ENCODE measurements around the gene RBM20. TPM values are rescaled to one million over a fixed set of nuclear protein-coding genes. Genes with fewer than 3 reads are reported as not detected.
A peak's percentile ranks its signal among the peaks of the same experiment; 100 is the strongest.
"Not testable (repeated sequence)": the region's sequence is repeated elsewhere in the genome, so short reads cannot be mapped to it uniquely, and the experiment has no call there.

Gene RBM20
- total RNA-seq, 1 experiment from 2014 or later, result 16.5 TPM

DNA sequence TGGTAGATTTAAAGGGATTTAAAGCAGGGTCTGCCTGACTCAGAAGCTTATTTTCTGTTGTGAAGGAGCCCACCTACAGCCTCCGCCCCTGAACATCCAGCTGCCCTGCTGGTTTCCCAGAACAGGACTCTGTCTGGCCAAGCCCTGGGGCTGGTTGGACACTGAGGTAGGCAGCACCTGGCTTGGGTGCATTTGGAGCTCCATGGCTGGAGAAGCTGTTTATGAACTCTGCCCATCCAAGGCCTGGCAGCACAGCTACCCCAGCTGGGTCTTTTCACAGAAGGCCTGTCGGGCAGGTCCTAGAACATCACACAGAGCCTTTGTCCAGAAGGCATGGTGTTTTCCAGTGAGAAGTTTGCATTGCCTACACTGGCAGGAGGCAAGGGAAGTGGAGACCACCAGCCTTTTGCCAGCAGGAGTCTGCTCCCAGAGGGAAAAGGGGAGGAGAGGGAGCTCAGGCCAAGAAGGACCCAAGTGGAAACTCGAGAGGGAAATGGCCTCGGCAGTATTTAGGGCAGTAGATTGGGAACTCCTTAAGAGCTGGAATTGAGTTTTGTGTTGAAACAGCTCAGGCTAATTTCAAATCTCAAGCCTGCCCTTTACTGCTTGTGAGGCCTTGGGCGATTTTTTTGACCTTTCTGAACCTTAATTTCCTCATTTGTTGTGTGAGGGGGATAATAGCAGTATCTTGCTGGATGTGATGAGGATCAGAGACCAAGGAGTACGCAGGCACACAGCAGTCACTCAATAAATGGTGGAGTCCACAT is 215.3 kb downstream of the RBM20 start:
- H3K27me3 ChIP-seq (replicated peaks), result no peaks in the 10 kb centered on the region
- H3K36me3 ChIP-seq, result no peaks in the 10 kb centered on the region
- no peak overlapping the region for H3K4me3 ChIP-seq
- DNase-seq (ENCODE audit: low read depth in 1 of 2, low spot score in 2 of 2), result no peak
- H3K9me3 ChIP-seq (replicated peaks), result no peaks in the 10 kb centered on the region; the same call in 1 of the 2 replicates
- H3K4me1 ChIP-seq (replicated peaks), result peaks cover 9% of the 10 kb centered on the region
- H3K27ac ChIP-seq, result no peak overlapping the region

DNA sequence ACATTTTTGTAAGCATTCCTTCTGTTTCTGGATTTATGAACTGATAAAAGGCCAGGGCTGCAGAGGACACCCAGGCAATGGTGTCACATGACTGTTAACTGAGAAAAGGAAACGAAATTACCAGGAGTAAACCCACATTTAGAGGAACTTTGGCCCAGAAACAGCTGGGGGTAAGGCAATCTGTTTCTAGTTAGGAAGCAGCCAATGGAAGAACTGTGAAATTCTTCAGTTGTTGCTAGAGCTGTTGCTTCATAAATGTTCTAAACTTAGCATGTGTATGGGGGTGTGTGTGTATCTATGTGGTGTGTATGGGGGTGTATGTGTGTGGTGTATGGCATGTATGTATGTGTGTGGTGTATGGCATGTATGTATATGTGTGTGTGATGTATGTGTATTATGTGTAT is 215.8 kb downstream of the RBM20 start:
- Histone ChIP-seq H3K4me3 (no peak overlapping the region), H3K36me3 (no peaks in the 10 kb centered on the region), H3K27ac (no peak overlapping the region), H3K9me3 (replicated peaks) (no peaks in the 10 kb centered on the region; the same call in 1 of the 2 replicates), H3K27me3 (replicated peaks) (no peaks in the 10 kb centered on the region), H3K4me1 (replicated peaks) (peaks cover 14% of the 10 kb centered on the region)
- no peak for DNase-seq (ENCODE audit: low read depth in 1 of 2, low spot score in 2 of 2)

DNA sequence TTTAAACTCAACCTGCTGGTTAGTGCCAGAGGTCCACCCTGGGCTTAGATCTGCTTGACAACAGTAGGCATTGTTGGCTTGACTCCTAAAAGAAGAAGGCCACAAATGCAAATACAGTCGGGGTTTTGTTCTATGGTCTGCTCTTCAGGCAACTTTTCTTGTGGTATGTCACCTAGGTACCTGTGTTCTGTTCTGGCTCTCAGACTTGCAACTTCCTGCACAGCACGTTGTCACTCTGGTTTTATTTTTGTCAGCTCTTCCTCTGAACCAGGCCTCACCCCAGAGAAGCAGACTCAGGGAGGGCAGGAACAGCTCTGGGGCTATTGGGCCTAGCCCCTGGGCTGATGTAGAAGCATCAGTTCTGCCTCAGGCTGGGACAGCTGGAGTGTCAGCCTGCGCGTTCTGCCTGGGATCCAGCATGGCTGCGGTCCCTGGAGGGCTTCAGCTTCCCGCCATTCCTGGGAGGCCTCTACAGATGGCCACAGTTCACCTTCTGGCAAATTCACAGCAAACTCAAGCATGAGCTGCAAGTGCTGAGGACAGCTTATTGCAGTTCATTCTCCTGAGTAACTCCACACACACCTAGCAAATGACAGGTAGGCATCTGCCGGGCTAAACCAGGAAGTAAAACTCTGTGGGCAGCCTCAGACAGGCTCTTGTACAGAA is 216.6 kb downstream of the RBM20 start:
- peaks cover 22% of the 10 kb centered on the region for H3K4me1 ChIP-seq (replicated peaks)
- H3K36me3 ChIP-seq, result no peaks in the 10 kb centered on the region
- no peak overlapping the region for H3K4me3 ChIP-seq
- H3K27ac ChIP-seq, result no peak overlapping the region
- no peaks in the 10 kb centered on the region for H3K27me3 ChIP-seq (replicated peaks)
- DNase-seq (ENCODE audit: low read depth in 1 of 2, low spot score in 2 of 2), result no peak
- no peaks in the 10 kb centered on the region; the same call in 1 of the 2 replicates for H3K9me3 ChIP-seq (replicated peaks)

DNA sequence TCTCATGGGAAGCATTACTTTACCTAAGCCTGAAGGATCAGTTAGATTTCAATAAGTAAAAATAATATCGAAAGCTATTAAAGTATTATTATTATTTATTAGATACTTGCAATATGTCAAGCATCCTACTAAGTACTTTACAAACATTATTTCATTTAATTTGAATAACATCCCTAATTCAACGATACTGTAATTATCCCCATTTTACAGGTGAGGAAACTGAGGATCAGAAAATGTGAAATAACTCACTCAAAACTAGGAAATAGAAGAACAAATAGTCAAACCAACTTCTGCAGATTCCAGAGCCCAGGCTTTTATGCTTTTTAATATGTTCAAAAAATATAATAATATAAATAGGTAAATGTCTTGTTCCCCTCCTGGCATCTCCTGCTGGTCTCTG is 217.3 kb downstream of the RBM20 start:
- H3K36me3 ChIP-seq, result no peaks in the 10 kb centered on the region
- no peak for DNase-seq (ENCODE audit: low read depth in 1 of 2, low spot score in 2 of 2)
- no peaks in the 10 kb centered on the region; the same call in 1 of the 2 replicates for H3K9me3 ChIP-seq (replicated peaks)
- H3K4me3 ChIP-seq, result no peak overlapping the region
- no peak overlapping the region for H3K27ac ChIP-seq
- peaks cover 29% of the 10 kb centered on the region for H3K4me1 ChIP-seq (replicated peaks)
- H3K27me3 ChIP-seq (replicated peaks), result no peaks in the 10 kb centered on the region

DNA sequence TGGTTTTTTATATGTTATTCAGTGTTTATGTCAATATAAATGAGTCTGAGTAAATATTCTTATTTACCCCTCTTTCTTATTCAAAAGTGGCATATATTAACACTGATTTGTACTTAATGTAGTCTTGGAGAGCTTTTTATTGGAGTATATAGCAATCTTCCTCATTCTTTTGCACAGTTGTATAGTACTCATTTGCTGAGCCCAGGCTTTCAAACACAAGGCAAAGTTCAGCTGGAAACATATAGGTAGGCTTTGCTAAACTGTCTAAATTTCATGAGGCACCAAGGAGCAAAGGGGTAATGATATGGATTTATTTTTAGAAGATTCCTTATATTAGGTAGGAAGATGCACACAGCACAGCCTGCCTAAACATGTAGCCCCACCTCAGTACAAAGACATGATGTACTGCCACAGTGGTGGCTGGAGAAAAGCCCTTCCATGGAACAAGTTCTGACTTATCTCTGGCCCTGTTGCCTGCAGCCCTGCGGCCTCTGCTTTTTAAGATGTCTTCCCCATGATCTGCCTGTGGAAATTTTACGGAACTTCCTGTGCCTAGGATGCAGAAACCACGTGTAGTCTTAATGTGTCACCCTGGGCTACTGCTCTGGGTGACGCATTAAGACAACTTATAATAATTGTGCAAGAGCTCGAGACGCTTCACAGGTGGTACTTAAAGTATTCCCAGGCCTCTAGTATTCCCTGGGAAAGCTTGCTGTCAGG is 218.0 kb downstream of the RBM20 start:
- no peak overlapping the region for H3K27ac ChIP-seq
- H3K4me1 ChIP-seq (replicated peaks), result peaks cover 36% of the 10 kb centered on the region
- DNase-seq (ENCODE audit: low read depth in 1 of 2, low spot score in 2 of 2), result no peak
- no peaks in the 10 kb centered on the region for H3K36me3 ChIP-seq
- H3K4me3 ChIP-seq, result no peak overlapping the region
- no peaks in the 10 kb centered on the region for H3K27me3 ChIP-seq (replicated peaks)
- H3K9me3 ChIP-seq (replicated peaks), result no peaks in the 10 kb centered on the region; the same call in 1 of the 2 replicates

DNA sequence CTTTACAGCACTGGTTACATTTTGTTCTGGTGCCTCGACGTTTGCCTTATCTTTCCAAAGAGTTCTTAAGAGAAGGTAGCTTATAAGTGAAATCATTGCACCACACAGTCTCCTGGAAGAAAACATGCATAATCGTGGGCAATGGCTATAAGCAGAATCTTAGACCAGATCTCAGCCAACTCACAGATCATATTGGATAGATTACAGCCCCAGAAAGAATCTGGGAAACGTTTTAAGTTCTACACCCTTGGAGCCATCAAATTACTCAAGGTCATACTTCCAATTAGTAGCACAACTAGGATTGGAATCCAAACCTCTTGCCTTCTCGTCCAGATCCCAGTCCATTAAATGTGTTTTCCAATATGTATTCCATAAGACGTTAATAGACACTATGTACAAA is 218.8 kb downstream of the RBM20 start:
- no peaks in the 10 kb centered on the region for H3K27me3 ChIP-seq (replicated peaks)
- H3K4me1 ChIP-seq (replicated peaks), result peaks cover 44% of the 10 kb centered on the region
- no peaks in the 10 kb centered on the region for H3K36me3 ChIP-seq
- DNase-seq (ENCODE audit: low read depth in 1 of 2, low spot score in 2 of 2), result no peak
- no peak overlapping the region for H3K27ac ChIP-seq
- H3K9me3 ChIP-seq (replicated peaks), result no peaks in the 10 kb centered on the region; the same call in 1 of the 2 replicates
- no peak overlapping the region for H3K4me3 ChIP-seq

DNA sequence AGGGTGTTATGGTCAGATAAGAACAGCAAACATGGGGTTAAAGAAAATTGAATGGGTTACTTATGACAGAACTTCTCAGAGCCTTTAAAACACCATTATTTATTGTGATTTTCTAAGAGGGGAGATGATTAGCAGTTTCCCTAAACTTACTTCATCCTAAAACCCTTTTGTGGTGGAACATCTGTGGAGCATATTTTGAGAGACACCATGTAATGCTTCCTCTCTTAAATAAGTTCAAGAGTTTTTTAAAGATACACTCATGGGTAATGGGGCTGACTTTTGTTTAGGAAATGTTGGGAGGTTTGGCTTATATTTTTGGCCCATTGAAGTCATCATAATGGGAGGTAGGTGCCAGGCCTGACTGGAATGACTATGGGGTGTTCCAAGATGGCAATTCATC is 219.2 kb downstream of the RBM20 start:
- Histone ChIP-seq H3K27me3 (replicated peaks) (no peaks in the 10 kb centered on the region), H3K36me3 (no peaks in the 10 kb centered on the region), H3K4me3 (no peak overlapping the region), H3K27ac (no peak overlapping the region), H3K9me3 (replicated peaks) (no peaks in the 10 kb centered on the region; the same call in 1 of the 2 replicates), H3K4me1 (replicated peaks) (peaks cover 46% of the 10 kb centered on the region)
- DNase-seq (ENCODE audit: low read depth in 1 of 2, low spot score in 2 of 2), result no peak

DNA sequence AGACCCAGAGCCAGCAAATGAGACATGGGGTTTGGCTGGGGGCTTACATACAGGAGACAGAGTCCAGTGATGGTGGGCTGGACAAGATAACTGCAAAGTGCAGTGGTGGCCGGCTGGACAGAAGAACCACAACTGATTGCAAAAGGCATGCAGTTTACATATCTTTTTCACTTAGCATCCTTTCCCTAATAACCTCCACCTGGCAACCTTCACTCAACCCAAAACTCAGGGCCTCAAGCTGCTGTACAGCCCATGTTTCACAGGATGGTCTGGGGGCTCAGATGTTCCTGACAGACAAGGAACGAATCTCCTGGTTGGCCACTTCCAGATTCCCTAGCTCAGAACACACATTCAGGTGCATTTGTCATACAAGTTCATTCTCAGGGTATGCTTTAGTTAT is 219.8 kb downstream of the RBM20 start:
- H3K4me1 ChIP-seq (replicated peaks), result peaks cover 46% of the 10 kb centered on the region
- no peak overlapping the region for H3K4me3 ChIP-seq
- H3K36me3 ChIP-seq, result no peaks in the 10 kb centered on the region
- no peaks in the 10 kb centered on the region; the same call in 1 of the 2 replicates for H3K9me3 ChIP-seq (replicated peaks)
- no peak for DNase-seq (ENCODE audit: low read depth in 1 of 2, low spot score in 2 of 2)
- no peak overlapping the region for H3K27ac ChIP-seq
- H3K27me3 ChIP-seq (replicated peaks), result no peaks in the 10 kb centered on the region

DNA sequence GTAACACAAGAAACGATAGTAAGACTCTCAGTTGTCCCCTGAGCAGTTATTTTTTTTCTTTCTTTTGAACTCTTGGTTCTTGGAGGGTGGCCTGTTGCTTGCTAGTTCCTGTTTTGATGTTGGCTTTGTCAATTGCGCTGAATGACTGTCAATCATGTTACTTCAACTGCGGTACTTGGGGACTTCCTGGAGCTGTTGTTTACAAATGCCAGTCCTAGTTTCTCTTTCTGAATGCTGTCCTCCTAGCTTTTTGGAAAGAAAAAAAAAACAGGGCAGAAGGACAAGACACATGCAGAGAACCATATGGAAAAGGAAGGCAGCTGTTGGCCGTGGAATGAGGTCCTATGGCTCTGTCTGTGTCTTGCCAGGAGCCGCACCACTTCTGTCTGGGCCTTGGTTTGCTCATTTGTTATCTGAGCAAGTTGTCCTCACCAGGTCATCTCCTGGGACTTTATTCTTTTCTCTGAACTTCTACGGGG is 220.6 kb downstream of the RBM20 start:
- H3K9me3 ChIP-seq (replicated peaks), result no peaks in the 10 kb centered on the region; the same call in 1 of the 2 replicates
- H3K4me3 ChIP-seq, result no peak overlapping the region
- no peaks in the 10 kb centered on the region for H3K36me3 ChIP-seq
- H3K4me1 ChIP-seq (replicated peaks), result peaks cover 44% of the 10 kb centered on the region
- DNase-seq (ENCODE audit: low read depth in 1 of 2, low spot score in 2 of 2), result peak in 1 of 2 experiments; percentile 65
- H3K27ac ChIP-seq, result peak overlapping the region; percentile 84
- no peaks in the 10 kb centered on the region for H3K27me3 ChIP-seq (replicated peaks)

DNA sequence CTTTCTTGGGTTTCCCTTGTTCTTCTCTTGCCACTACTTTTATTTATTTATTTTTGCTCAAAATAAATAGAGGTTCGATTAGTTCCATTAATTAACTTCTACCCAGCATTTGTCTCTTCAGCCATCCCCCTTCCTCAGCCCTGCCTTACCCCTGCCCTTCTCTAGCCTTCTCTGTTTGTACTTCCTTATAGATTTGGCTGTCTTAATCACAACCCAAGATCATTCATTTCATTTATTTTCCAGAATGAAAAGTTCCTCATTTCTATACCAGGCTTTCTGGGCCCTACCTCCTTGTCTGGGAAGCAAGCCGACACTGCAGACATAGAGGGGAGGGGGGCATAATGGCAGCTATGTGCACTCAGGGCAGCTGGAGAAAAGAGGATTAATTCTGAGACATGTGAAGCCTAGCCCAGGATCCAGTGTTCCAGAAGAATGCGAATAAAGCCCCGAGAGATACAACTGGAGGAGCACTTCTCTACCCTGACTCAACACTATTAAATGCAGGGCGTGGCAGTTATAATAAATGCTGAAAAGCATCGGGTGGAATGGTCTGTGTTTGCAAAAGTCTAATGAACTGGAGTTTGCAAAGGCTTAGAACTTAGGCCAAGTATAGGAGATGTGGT is 221.2 kb downstream of the RBM20 start:
- Histone ChIP-seq H3K27me3 (replicated peaks) (no peaks in the 10 kb centered on the region), H3K9me3 (replicated peaks) (no peaks in the 10 kb centered on the region; the same call in 1 of the 2 replicates), H3K4me3 (no peak overlapping the region), H3K36me3 (no peaks in the 10 kb centered on the region), H3K27ac (peak overlapping the region; percentile 84), H3K4me1 (replicated peaks) (peaks cover 41% of the 10 kb centered on the region)
- DNase-seq (ENCODE audit: low read depth in 1 of 2, low spot score in 2 of 2), result peak; percentile 65 to 71

DNA sequence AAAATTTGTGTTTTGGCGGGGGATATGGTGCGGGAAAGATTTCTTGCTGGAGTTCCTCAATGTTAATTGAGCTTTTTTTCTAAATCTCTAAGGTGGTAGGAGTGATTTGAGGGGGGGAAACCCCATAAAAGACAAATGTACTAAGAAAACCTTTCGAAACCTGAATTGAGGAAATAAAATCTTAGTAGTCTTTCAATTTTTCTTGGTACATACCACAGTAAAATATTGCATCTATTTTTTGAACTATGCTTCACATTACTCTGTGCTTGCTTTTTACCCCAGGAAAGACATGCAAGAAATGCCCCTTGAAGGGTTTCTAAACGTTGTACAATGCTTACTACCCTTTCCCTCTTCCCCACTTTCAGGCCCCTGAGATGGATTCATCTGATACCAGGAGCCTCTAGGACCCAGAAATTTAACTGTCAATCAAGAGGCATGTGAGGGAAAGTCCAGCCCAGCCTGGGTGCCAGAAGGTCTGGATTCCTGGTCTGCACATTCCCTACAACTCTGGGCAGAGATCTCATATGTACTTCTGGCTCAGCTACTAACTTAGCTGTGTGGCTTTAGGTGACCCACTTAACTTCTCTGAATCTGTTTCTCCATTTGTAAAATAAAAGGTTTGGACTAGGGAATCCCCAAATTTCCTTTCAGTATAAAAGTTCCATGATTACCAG is 221.8 kb downstream of the RBM20 start:
- Histone ChIP-seq H3K36me3 (no peaks in the 10 kb centered on the region), H3K9me3 (replicated peaks) (no peaks in the 10 kb centered on the region; the same call in 1 of the 2 replicates), H3K4me3 (no peak overlapping the region), H3K4me1 (replicated peaks) (peaks cover 44% of the 10 kb centered on the region), H3K27ac (peak overlapping the region; percentile 84), H3K27me3 (replicated peaks) (no peaks in the 10 kb centered on the region)
- DNase-seq (ENCODE audit: low read depth in 1 of 2, low spot score in 2 of 2), result peak in 1 of 2 experiments; percentile 28

DNA sequence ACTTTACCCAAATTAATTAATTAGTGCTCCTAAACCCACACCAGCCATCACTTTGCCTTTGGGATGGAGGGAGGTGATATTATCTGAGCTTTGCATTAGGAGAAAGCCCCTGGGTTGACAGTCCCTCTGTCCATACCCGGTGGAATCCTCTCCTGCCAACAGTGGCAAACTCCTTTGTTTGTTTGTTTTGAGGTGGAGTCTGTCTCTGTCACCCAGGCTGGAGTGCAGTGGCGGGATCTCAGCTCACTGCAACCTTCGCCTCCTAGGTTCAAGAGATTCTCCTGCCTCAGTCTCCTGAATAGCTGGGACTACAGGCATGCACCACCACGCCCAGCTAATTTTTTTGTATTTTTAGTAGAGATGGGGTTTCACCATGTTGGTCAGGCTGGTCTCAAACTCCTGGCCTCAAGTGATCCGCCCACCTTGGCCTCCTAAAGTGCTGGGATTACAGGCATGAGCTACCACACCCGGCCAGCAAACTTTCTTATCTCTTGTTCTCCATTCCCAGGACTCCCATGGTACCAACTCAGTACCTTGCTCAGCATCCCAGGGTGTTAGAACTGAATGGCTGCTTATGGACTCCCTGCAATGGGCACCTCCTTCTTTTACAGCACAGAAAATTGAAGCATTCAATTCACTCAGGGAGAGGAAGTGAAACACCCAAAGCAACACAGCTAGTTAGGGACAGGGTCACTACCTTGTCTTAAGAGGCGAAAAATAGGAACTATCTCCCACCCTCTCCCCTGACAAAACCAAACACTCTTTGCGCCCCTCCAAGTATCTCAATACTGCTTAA is 223.1 kb downstream of the RBM20 start:
- not testable (repeated sequence) for H3K4me3 ChIP-seq; H3K27me3 ChIP-seq (replicated peaks); H3K27ac ChIP-seq; H3K9me3 ChIP-seq (replicated peaks); H3K36me3 ChIP-seq; DNase-seq (ENCODE audit: low read depth in 1 of 2, low spot score in 2 of 2)
- peaks cover 50% of the 10 kb centered on the region for H3K4me1 ChIP-seq (replicated peaks)
